GM23338 (cell line): ENCODE data around the gene MYO15B. TPM values are rescaled to one million over a fixed set of nuclear protein-coding genes. Genes with fewer than 3 reads are reported as not detected.

ENCODE experiments used
- ATAC-seq: fragments of 200-7000 bp; cut with Tn5 transposase; 3 replicates; pipeline ENCODE4 v1.9.1; 2020
- DNase-seq: peaks from one replicate; pipeline ENCODE4 v3.0.0-alpha.2; 2015; ENCODE audit warnings: low spot score
- H2AFZ ChIP-seq: fragments of 200-600 bp; sonication (generic); 2 replicates; pipeline ENCODE4 v1.8.0; 2016; ENCODE audit warnings: antibody characterized with exemption, mild to moderate bottlenecking, moderate library complexity
- H3F3A ChIP-seq: fragments of 200-600 bp; sonication (generic); replicated peaks from 2 replicates; pipeline ENCODE4 v1.8.0; 2017; ENCODE audit warnings: antibody characterized with exemption, mixed run types, low read depth
- H3K27ac ChIP-seq: fragments of 200-600 bp; sonication (generic); 2 replicates; pipeline ENCODE4 v1.6.1; 2016; ENCODE audit warnings: low read depth
- H3K27me3 ChIP-seq: fragments of 200-600 bp; sonication (generic); 2 replicates; pipeline ENCODE4 v1.8.0; 2016; ENCODE audit warnings: mild to moderate bottlenecking, mixed run types, moderate library complexity; ENCODE audit not compliant: insufficient read depth
- H3K36me3 ChIP-seq: fragments of 200-600 bp; sonication (generic); 2 replicates; pipeline ENCODE4 v1.8.0; 2016; ENCODE audit warnings: mild to moderate bottlenecking; ENCODE audit not compliant: insufficient read depth
- H3K4me1 ChIP-seq: fragments of 200-600 bp; sonication (generic); 2 replicates; pipeline ENCODE4 v1.8.0; 2016; ENCODE audit warnings: mild to moderate bottlenecking, moderate library complexity; ENCODE audit not compliant: insufficient read depth
- H3K4me2 ChIP-seq: fragments of 200-600 bp; sonication (generic); 2 replicates; pipeline ENCODE4 v1.7.1; 2017; ENCODE audit warnings: mixed run types
- H3K4me3 ChIP-seq: fragments of 200-600 bp; sonication (generic); 2 replicates; pipeline ENCODE4 v1.6.1; 2016; ENCODE audit warnings: mixed run types
- H3K79me2 ChIP-seq: fragments of 200-600 bp; sonication (generic); replicated peaks from 2 replicates; pipeline ENCODE4 v1.8.0; 2017; ENCODE audit warnings: mild to moderate bottlenecking; ENCODE audit not compliant: insufficient read depth
- H3K9me2 ChIP-seq: fragments of 200-600 bp; sonication (generic); 2 replicates; pipeline ENCODE4 v1.8.0; 2017; ENCODE audit not compliant: insufficient read depth
- H4K20me1 ChIP-seq: fragments of 200-600 bp; sonication (generic); replicated peaks from 2 replicates; pipeline ENCODE4 v1.8.0; 2017; ENCODE audit warnings: mild to moderate bottlenecking; ENCODE audit not compliant: insufficient read depth
- H3K27ac Mint-ChIP-seq: 2 replicates; pipeline ENCODE4 v1.8.0; 2020; ENCODE audit warnings: inconsistent platforms, mild to moderate bottlenecking, moderate library complexity, mixed read lengths
- H3K27me3 Mint-ChIP-seq: 3 replicates; pipeline ENCODE4 v1.8.0; 2022; ENCODE audit warnings: low read depth, mild to moderate bottlenecking, moderate library complexity, mixed read lengths, inconsistent platforms; ENCODE audit not compliant: insufficient read depth, poor library complexity
- H3K36me3 Mint-ChIP-seq: 3 replicates; pipeline ENCODE4 v1.8.0; 2021; ENCODE audit warnings: low read depth, mild to moderate bottlenecking, inconsistent platforms, moderate library complexity, mixed read lengths
- H3K4me1 Mint-ChIP-seq: 3 replicates; pipeline ENCODE4 v1.8.0; 2020; ENCODE audit warnings: mild to moderate bottlenecking, inconsistent platforms, mixed read lengths
- H3K4me3 Mint-ChIP-seq: 3 replicates; pipeline ENCODE4 v1.8.0; 2021; ENCODE audit warnings: moderate library complexity, mild to moderate bottlenecking, inconsistent platforms, mixed read lengths
- H3K9me3 Mint-ChIP-seq: 3 replicates; pipeline ENCODE4 v1.8.0; 2020; ENCODE audit warnings: moderate library complexity, mild to moderate bottlenecking, inconsistent platforms, mixed read lengths
- CREB1 ChIP-seq: fragments of 250-450 bp; sonication (Bioruptor Pico); IDR thresholded peaks from 2 replicates; pipeline ENCODE4 v1.5.0; 2020; ENCODE audit warnings: low read depth, mild to moderate bottlenecking, moderate library complexity
- ETS1 ChIP-seq: IDR thresholded peaks from 2 replicates; pipeline ENCODE4 v1.6.1; 2016; ENCODE audit warnings: antibody characterized with exemption
- EZH2 ChIP-seq: fragments of 200-600 bp; sonication (generic); IDR thresholded peaks from one replicate; pipeline ENCODE4 v1.8.0; 2017; ENCODE audit warnings: antibody characterized with exemption, mild to moderate bottlenecking, low read depth; ENCODE audit not compliant: unreplicated experiment
- POLR2AphosphoS5 ChIP-seq: IDR thresholded peaks from 2 replicates; pipeline ENCODE4 v1.6.1; 2016; ENCODE audit warnings: antibody characterized with exemption, low read depth
- STAT1 ChIP-seq: IDR thresholded peaks from one replicate; pipeline ENCODE4 v1.6.1; 2016; ENCODE audit warnings: antibody characterized with exemption; ENCODE audit not compliant: unreplicated experiment
- ZNF114 ChIP-seq: fragments of 250-450 bp; sonication (Bioruptor Pico); IDR thresholded peaks from 2 replicates; pipeline ENCODE4 v1.5.0; 2020; ENCODE audit warnings: mild to moderate bottlenecking, moderate library complexity
- polyA plus RNA-seq: library from polyadenylated mRNA; unstranded; fragments of >200 nt; fragmentation: Nextera tagmentation; extraction: Ambion mirVana; gene quantifications from 2 replicates; pipeline ENCODE4 v1.2.1, GENCODE V29; 2016
- total RNA-seq: library from RNA; depleted of rRNA; stranded (reverse); fragments of >200 nt; shearing (Covaris generic); gene quantifications from 2 replicates; pipeline ENCODE4 v1.2.3, GENCODE V29; 2014
- TF ChIP-seq, protein P1 (sequence below): IDR thresholded peaks from one replicate; pipeline ENCODE4 v1.6.1; 2018; ENCODE audit warnings: antibody characterized with exemption; ENCODE audit not compliant: unreplicated experiment

Gene MYO15B
- total and polyA plus RNA-seq, 2 experiments from 2014 or later: 6.6 to 12.4 TPM

DNA sequence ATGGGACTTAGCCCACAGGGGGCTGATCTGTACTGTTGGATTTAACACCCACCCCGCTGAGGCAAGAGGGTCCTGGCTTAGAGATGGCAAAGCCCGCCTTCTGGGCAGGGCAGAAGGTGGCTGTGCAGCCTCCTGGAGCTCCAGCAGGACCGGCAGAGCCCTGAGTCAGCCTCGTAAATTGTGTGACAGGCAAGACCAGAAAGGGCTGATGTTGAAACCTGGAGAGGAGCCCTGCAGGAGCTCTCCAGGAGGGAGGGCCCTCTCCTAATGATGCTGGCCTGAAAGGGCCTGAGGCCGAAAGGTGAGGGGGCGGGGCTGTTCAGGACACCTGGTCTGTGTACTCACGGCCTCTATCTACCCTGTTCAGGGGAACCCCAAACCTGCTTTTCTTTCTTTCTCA is 22.5 kb upstream of the MYO15B start:
- H3K4me1 Mint-ChIP-seq: no peaks in the 10 kb centered on the region

DNA sequence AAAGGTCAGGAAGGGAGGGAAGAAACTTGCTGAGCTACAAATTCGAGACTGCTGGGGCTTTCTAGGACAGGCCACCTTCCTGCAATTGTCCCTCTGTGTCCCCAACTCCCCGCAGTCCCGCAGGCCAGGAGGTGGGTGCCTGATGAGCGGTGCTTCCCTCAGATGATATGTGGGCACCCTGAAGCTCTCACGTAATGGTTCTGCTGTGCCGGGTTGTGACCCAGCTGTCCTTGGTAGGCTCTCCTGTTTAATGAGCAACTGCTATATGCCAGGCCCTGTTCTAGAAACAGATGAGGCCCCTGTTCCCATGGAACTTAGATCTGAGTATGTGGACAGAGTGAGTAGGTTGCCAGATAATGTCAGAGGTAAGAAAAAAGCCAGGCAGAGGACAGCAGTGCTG is 22.0 kb upstream of the MYO15B start:
- Histone ChIP-seq H3K27me3 (no peaks in the 10 kb centered on the region), H3K27ac (no peak overlapping the region), H3K79me2 (no peaks in the 10 kb centered on the region), H3K4me3 (no peak overlapping the region), H3F3A (no peaks in the 10 kb centered on the region), H3K4me2 (no peak overlapping the region), H4K20me1 (no peaks in the 10 kb centered on the region), H3K36me3 (no peaks in the 10 kb centered on the region; the same call in 1 of the 2 replicates), H2AFZ (no peak overlapping the region), H3K4me1 (no peaks in the 10 kb centered on the region), H3K9me2 (no peaks in the 10 kb centered on the region)
- no peak overlapping the region for H3K4me3 Mint-ChIP-seq
- no peak overlapping the region for H3K27ac Mint-ChIP-seq
- no peaks in the 10 kb centered on the region for H3K9me3 Mint-ChIP-seq
- H3K36me3 Mint-ChIP-seq: no peaks in the 10 kb centered on the region
- DNase-seq: no peak
- no peak for ATAC-seq
- peaks cover 2% of the 10 kb centered on the region for H3K27me3 Mint-ChIP-seq
- H3K4me1 Mint-ChIP-seq: no peaks in the 10 kb centered on the region
- TF ChIP-seq EZH2: no peak
- TF ChIP-seq ETS1: no peak
- TF ChIP-seq STAT1: no peak

More for the DNA sequence above, 22.5 kb upstream of the MYO15B start:
- Histone ChIP-seq H3K9me2 (no peaks in the 10 kb centered on the region), H3K36me3 (no peaks in the 10 kb centered on the region; the same call in 1 of the 2 replicates), H3K79me2 (no peaks in the 10 kb centered on the region), H3F3A (no peaks in the 10 kb centered on the region), H3K4me2 (no peak overlapping the region), H3K4me3 (no peak overlapping the region), H3K27ac (no peak overlapping the region), H2AFZ (no peak overlapping the region), H4K20me1 (no peaks in the 10 kb centered on the region), H3K4me1 (no peaks in the 10 kb centered on the region), H3K27me3 (no peaks in the 10 kb centered on the region)
- TF ChIP-seq EZH2 (no peak), ETS1 (no peak), CREB1 (CRISPR knock-in tag) (no peak), POLR2AphosphoS5 (no peak), ZNF114 (CRISPR knock-in tag) (no peak)
- TF ChIP-seq, protein P1, sequence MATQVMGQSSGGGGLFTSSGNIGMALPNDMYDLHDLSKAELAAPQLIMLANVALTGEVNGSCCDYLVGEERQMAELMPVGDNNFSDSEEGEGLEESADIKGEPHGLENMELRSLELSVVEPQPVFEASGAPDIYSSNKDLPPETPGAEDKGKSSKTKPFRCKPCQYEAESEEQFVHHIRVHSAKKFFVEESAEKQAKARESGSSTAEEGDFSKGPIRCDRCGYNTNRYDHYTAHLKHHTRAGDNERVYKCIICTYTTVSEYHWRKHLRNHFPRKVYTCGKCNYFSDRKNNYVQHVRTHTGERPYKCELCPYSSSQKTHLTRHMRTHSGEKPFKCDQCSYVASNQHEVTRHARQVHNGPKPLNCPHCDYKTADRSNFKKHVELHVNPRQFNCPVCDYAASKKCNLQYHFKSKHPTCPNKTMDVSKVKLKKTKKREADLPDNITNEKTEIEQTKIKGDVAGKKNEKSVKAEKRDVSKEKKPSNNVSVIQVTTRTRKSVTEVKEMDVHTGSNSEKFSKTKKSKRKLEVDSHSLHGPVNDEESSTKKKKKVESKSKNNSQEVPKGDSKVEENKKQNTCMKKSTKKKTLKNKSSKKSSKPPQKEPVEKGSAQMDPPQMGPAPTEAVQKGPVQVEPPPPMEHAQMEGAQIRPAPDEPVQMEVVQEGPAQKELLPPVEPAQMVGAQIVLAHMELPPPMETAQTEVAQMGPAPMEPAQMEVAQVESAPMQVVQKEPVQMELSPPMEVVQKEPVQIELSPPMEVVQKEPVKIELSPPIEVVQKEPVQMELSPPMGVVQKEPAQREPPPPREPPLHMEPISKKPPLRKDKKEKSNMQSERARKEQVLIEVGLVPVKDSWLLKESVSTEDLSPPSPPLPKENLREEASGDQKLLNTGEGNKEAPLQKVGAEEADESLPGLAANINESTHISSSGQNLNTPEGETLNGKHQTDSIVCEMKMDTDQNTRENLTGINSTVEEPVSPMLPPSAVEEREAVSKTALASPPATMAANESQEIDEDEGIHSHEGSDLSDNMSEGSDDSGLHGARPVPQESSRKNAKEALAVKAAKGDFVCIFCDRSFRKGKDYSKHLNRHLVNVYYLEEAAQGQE: no peak
- peak; percentile 56; the same call in 2 of the 3 replicates for ATAC-seq
- Mint-ChIP-seq H3K36me3 (no peaks in the 10 kb centered on the region), H3K27ac (no peak overlapping the region), H3K9me3 (no peaks in the 10 kb centered on the region), H3K4me3 (no peak overlapping the region), H3K27me3 (peaks cover 2% of the 10 kb centered on the region)
- DNase-seq: no peak
